ENCODE measurements around the gene NIPAL3.
"Not testable (repeated sequence)": the region's sequence is repeated elsewhere in the genome, so short reads cannot be mapped to it uniquely, and the experiment has no call there.

The NIPAL3 gene

GRCh38 chr1:24489674-24490073, 74.1 kb downstream of the NIPAL3 start:
- H3K23ac ChIP-seq (ENCODE audit: low read depth, low read length, poor library complexity): no peak overlapping the region
- H3K14ac ChIP-seq (ENCODE audit: low read length): no peak overlapping the region
- H3K36me3 ChIP-seq (replicated peaks in 1 of 2; ENCODE audit: control insufficient read depth in 2 of 2, insufficient read depth in 2 of 2, low read length in 2 of 2): no peaks in the 10 kb centered on the region
- no peak overlapping the region for H3K4ac ChIP-seq (ENCODE audit: low read length)
- no CpG with 5 or more reads among the region's 13 CpGs for WGBS, 2 donors (ENCODE audit: extremely low coverage in 2 of 2, insufficient read length in 2 of 2, insufficient replicate concordance in 1 of 2)
- H3K9ac ChIP-seq (ENCODE audit: low read depth, low read length, poor library complexity): no peak overlapping the region
- no peak overlapping the region for H3K27ac ChIP-seq (replicated peaks; ENCODE audit: low read length)
- no peak overlapping the region for H4K8ac ChIP-seq (ENCODE audit: low read depth, low read length)
- no peaks in the 10 kb centered on the region for H3K79me1 ChIP-seq (ENCODE audit: low read depth, low read length)
- H2BK120ac ChIP-seq (ENCODE audit: low read depth, low read length): no peak overlapping the region
- no peak overlapping the region for H2BK15ac ChIP-seq (ENCODE audit: low read length)
- no peak overlapping the region for H2AFZ ChIP-seq (ENCODE audit: low read length)
- no peak overlapping the region for H2AK5ac ChIP-seq (ENCODE audit: low read depth, low read length)
- H3K4me2 ChIP-seq (ENCODE audit: insufficient read depth, low read length, poor library complexity, severe bottlenecking): no peak overlapping the region
- H4K91ac ChIP-seq (ENCODE audit: low read depth, low read length, poor library complexity): no peak overlapping the region
- no peak overlapping the region for H2BK5ac ChIP-seq (ENCODE audit: low read length)
- H3K27me3 ChIP-seq (ENCODE audit: control insufficient read depth in 3 of 3, insufficient read depth in 3 of 3, low read depth in 1 of 3, low read length in 3 of 3): no peaks in the 10 kb centered on the region
- no peak overlapping the region for H3K4me3 ChIP-seq (ENCODE audit: low read length in 2 of 2)
- no peak for DNase-seq (ENCODE audit: low spot score)
- H3K9me3 ChIP-seq (replicated peaks in 1 of 2; ENCODE audit: control insufficient read depth in 2 of 2, insufficient read depth in 1 of 2, low read depth in 1 of 2, low read length in 2 of 2): peaks cover 0 to 2% of the 10 kb centered on the region in 2 donors
- H2BK12ac ChIP-seq (ENCODE audit: low read length): no peak overlapping the region
- no peak overlapping the region for H3K18ac ChIP-seq (ENCODE audit: low read length)
- H3K4me1 ChIP-seq (ENCODE audit: control insufficient read depth in 2 of 2, insufficient read depth in 1 of 2, low read depth in 1 of 2, low read length in 2 of 2): no peaks in the 10 kb centered on the region

DNA sequence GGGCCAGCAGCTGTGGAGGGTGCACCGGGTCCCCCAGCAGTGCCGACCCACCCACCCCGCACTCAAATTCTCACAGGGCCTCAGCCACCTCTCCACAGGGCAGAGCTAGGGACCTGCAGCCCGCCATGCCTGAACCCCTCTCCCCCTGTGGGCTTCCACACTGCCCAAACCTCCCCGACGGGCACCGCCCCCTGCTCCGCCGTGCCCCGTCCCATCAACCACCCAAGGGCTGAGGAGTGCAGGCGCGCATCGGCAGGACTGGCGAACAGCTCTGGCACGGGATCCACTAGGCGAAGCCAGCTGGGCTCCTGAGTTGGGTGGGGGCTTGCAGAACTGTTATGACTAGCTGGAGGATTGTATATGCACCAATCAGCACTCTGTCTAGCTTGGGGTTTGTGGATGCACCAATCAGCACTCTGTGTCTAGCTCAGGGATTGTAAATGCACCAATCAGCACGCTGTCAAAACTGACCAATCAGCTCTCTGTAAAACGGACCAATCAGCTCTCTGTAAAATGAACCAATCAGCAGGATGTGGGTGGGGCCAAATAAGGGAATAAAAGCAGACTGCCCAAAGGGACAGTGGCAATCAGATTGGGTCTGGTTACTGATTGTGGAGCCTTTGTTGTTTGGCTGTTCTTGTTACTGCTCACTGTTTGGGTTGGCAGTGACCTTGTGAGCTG, 74.6 kb downstream of the NIPAL3 start:
- DNase-seq (ENCODE audit: low spot score): no peak
- Histone ChIP-seq H4K91ac (ENCODE audit: low read depth, low read length, poor library complexity) (no peak overlapping the region), H3K79me1 (ENCODE audit: low read depth, low read length) (no peaks in the 10 kb centered on the region), H3K4me1 (ENCODE audit: control insufficient read depth in 2 of 2, insufficient read depth in 1 of 2, low read depth in 1 of 2, low read length in 2 of 2) (no peaks in the 10 kb centered on the region), H2BK15ac (ENCODE audit: low read length) (no peak overlapping the region), H3K9me3 (replicated peaks in 1 of 2; ENCODE audit: control insufficient read depth in 2 of 2, insufficient read depth in 1 of 2, low read depth in 1 of 2, low read length in 2 of 2) (peaks cover 0 to 2% of the 10 kb centered on the region in 2 donors), H3K14ac (ENCODE audit: low read length) (no peak overlapping the region), H3K23ac (ENCODE audit: low read depth, low read length, poor library complexity) (peak overlapping the region; percentile 55), H3K9ac (ENCODE audit: low read depth, low read length, poor library complexity) (peak overlapping the region; percentile 4), H2BK5ac (ENCODE audit: low read length) (no peak overlapping the region), H4K8ac (ENCODE audit: low read depth, low read length) (no peak overlapping the region), H3K4me2 (ENCODE audit: insufficient read depth, low read length, poor library complexity, severe bottlenecking) (no peak overlapping the region), H3K4ac (ENCODE audit: low read length) (no peak overlapping the region), H3K27me3 (ENCODE audit: control insufficient read depth in 3 of 3, insufficient read depth in 3 of 3, low read depth in 1 of 3, low read length in 3 of 3) (no peaks in the 10 kb centered on the region), H3K36me3 (replicated peaks in 1 of 2; ENCODE audit: control insufficient read depth in 2 of 2, insufficient read depth in 2 of 2, low read length in 2 of 2) (no peaks in the 10 kb centered on the region), H2AK5ac (ENCODE audit: low read depth, low read length) (no peak overlapping the region), H2AFZ (ENCODE audit: low read length) (no peak overlapping the region), H2BK12ac (ENCODE audit: low read length) (no peak overlapping the region), H3K4me3 (ENCODE audit: low read length in 2 of 2) (peak overlapping the region in 1 of 2 donors; percentile 62), H3K18ac (ENCODE audit: low read length) (no peak overlapping the region), H2BK120ac (ENCODE audit: low read depth, low read length) (no peak overlapping the region), H3K27ac (replicated peaks; ENCODE audit: low read length) (no peak overlapping the region)
- no CpG with 5 or more reads among the region's 18 CpGs for WGBS, 2 donors (ENCODE audit: extremely low coverage in 2 of 2, insufficient read length in 2 of 2, insufficient replicate concordance in 1 of 2)

DNA sequence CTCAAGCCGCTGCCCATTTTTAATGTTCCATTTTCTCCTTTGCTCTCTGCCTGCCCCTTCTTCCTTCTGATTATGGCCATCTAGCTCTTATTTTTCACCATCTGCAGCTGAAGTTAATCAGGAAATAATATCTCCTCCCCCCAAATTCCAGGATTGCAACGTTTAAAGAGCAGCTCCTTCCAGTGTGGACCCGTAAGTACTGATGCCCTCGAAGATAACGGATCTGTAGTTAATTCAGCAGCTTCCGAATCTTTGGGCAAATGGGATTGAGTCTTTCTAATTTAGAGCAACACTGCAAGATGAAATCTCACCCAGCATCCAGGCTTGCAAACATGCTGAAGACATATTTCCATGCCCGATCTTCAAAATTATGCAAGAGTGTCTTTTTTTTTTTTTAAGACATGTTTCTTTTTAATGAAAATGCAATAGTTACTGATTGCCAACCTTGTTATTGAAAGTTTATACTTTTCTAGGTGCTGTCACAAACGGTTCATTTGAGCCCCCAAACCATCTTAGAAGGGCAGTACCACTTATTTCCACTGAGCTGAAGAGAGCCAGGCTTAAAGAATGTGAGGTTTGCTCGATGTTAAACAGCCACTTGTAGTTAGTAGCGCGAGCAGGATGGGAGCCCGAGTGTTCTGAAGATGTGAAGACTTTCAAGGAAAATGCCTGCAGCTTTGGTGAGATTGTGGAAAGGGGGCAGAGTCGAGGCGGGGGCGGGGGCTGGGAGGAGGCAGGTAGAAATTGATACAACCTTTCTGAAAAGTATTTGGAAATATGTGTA, 76.2 kb downstream of the NIPAL3 start:
- H2BK12ac ChIP-seq (ENCODE audit: low read length): no peak overlapping the region
- H2BK120ac ChIP-seq (ENCODE audit: low read depth, low read length): no peak overlapping the region
- no peak overlapping the region for H3K4ac ChIP-seq (ENCODE audit: low read length)
- no peak overlapping the region for H3K9ac ChIP-seq (ENCODE audit: low read depth, low read length, poor library complexity)
- no peak overlapping the region for H3K27ac ChIP-seq (replicated peaks; ENCODE audit: low read length)
- H3K79me1 ChIP-seq (ENCODE audit: low read depth, low read length): no peaks in the 10 kb centered on the region
- H2BK15ac ChIP-seq (ENCODE audit: low read length): no peak overlapping the region
- no peak overlapping the region for H4K8ac ChIP-seq (ENCODE audit: low read depth, low read length)
- H3K9me3 ChIP-seq (replicated peaks in 1 of 2; ENCODE audit: control insufficient read depth in 2 of 2, insufficient read depth in 1 of 2, low read depth in 1 of 2, low read length in 2 of 2): peaks cover 0 to 2% of the 10 kb centered on the region in 2 donors
- WGBS, 2 donors (ENCODE audit: extremely low coverage in 2 of 2, insufficient read length in 2 of 2, insufficient replicate concordance in 1 of 2): no CpG with 5 or more reads among the region's 15 CpGs
- no peaks in the 10 kb centered on the region for H3K36me3 ChIP-seq (replicated peaks in 1 of 2; ENCODE audit: control insufficient read depth in 2 of 2, insufficient read depth in 2 of 2, low read length in 2 of 2)
- H3K4me2 ChIP-seq (ENCODE audit: insufficient read depth, low read length, poor library complexity, severe bottlenecking): no peak overlapping the region
- H2BK5ac ChIP-seq (ENCODE audit: low read length): no peak overlapping the region
- H3K23ac ChIP-seq (ENCODE audit: low read depth, low read length, poor library complexity): no peak overlapping the region
- no peaks in the 10 kb centered on the region for H3K4me1 ChIP-seq (ENCODE audit: control insufficient read depth in 2 of 2, insufficient read depth in 1 of 2, low read depth in 1 of 2, low read length in 2 of 2)
- no peak overlapping the region for H4K91ac ChIP-seq (ENCODE audit: low read depth, low read length, poor library complexity)
- H3K27me3 ChIP-seq (ENCODE audit: control insufficient read depth in 3 of 3, insufficient read depth in 3 of 3, low read depth in 1 of 3, low read length in 3 of 3): no peaks in the 10 kb centered on the region
- H3K18ac ChIP-seq (ENCODE audit: low read length): no peak overlapping the region
- DNase-seq (ENCODE audit: low spot score): no peak
- no peak overlapping the region for H3K14ac ChIP-seq (ENCODE audit: low read length)
- H2AK5ac ChIP-seq (ENCODE audit: low read depth, low read length): no peak overlapping the region
- no peak overlapping the region for H3K4me3 ChIP-seq (ENCODE audit: low read length in 2 of 2)
- no peak overlapping the region for H2AFZ ChIP-seq (ENCODE audit: low read length)

GRCh38 chr1:24492935-24493334, 77.3 kb downstream of the NIPAL3 start:
- not testable (repeated sequence) for H2BK5ac ChIP-seq (ENCODE audit: low read length); H3K9ac ChIP-seq (ENCODE audit: low read depth, low read length, poor library complexity); H4K91ac ChIP-seq (ENCODE audit: low read depth, low read length, poor library complexity); H2BK15ac ChIP-seq (ENCODE audit: low read length); H3K9me3 ChIP-seq (replicated peaks in 1 of 2; ENCODE audit: control insufficient read depth in 2 of 2, insufficient read depth in 1 of 2, low read depth in 1 of 2, low read length in 2 of 2); H3K14ac ChIP-seq (ENCODE audit: low read length); H3K4ac ChIP-seq (ENCODE audit: low read length); DNase-seq (ENCODE audit: low spot score); H3K4me2 ChIP-seq (ENCODE audit: insufficient read depth, low read length, poor library complexity, severe bottlenecking); H3K79me1 ChIP-seq (ENCODE audit: low read depth, low read length); H3K4me1 ChIP-seq (ENCODE audit: control insufficient read depth in 2 of 2, insufficient read depth in 1 of 2, low read depth in 1 of 2, low read length in 2 of 2); H2AK5ac ChIP-seq (ENCODE audit: low read depth, low read length); H4K8ac ChIP-seq (ENCODE audit: low read depth, low read length); H2BK12ac ChIP-seq (ENCODE audit: low read length); H3K27ac ChIP-seq (replicated peaks; ENCODE audit: low read length); H3K27me3 ChIP-seq (ENCODE audit: control insufficient read depth in 3 of 3, insufficient read depth in 3 of 3, low read depth in 1 of 3, low read length in 3 of 3); H3K18ac ChIP-seq (ENCODE audit: low read length); H3K23ac ChIP-seq (ENCODE audit: low read depth, low read length, poor library complexity); H3K36me3 ChIP-seq (replicated peaks in 1 of 2; ENCODE audit: control insufficient read depth in 2 of 2, insufficient read depth in 2 of 2, low read length in 2 of 2); H3K4me3 ChIP-seq (ENCODE audit: low read length in 2 of 2); H2AFZ ChIP-seq (ENCODE audit: low read length); H2BK120ac ChIP-seq (ENCODE audit: low read depth, low read length)
- WGBS, 2 donors (ENCODE audit: extremely low coverage in 2 of 2, insufficient read length in 2 of 2, insufficient replicate concordance in 1 of 2): no CpG with 5 or more reads among the region's 9 CpGs
